ENCODE results near the gene RMI2.

DNA sequence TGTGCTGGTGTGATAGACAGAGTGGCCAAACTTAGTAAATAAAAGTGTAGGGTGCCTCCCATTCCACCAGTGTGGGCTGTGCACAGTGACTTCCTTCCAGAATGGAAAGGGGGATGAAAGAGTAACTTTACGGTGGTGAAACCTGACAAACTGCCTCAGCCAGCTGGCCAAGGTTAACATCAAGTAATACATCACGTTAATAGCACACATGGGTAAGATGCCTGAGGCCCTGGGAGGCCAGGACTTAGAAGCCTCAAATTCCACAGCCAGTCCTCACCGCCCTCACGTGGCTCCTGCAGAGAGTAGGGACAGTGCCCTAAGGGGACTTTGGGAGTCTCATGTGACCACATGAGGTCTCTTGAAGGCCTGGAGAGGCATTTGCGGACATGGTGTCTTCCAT, 14.1 kb downstream of the RMI2 start:
- TF ChIP-seq, protein P1, sequence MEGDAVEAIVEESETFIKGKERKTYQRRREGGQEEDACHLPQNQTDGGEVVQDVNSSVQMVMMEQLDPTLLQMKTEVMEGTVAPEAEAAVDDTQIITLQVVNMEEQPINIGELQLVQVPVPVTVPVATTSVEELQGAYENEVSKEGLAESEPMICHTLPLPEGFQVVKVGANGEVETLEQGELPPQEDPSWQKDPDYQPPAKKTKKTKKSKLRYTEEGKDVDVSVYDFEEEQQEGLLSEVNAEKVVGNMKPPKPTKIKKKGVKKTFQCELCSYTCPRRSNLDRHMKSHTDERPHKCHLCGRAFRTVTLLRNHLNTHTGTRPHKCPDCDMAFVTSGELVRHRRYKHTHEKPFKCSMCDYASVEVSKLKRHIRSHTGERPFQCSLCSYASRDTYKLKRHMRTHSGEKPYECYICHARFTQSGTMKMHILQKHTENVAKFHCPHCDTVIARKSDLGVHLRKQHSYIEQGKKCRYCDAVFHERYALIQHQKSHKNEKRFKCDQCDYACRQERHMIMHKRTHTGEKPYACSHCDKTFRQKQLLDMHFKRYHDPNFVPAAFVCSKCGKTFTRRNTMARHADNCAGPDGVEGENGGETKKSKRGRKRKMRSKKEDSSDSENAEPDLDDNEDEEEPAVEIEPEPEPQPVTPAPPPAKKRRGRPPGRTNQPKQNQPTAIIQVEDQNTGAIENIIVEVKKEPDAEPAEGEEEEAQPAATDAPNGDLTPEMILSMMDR (conservative IDR thresholded peaks at IDR 0.05 in 1 of 2, IDR thresholded peaks at IDR 0.05 in 1 of 2; ENCODE audit: extremely low read depth in 1 of 2, insufficient read depth in 1 of 2, low read depth in 1 of 2, low read length in 2 of 2), result no peak
- TF ChIP-seq EZH2 (IDR thresholded peaks at IDR 0.05; ENCODE audit: borderline replicate concordance, low read length), result no peak
